ENCODE data around the gene ATXN1.

ATXN1 gene

DNA sequence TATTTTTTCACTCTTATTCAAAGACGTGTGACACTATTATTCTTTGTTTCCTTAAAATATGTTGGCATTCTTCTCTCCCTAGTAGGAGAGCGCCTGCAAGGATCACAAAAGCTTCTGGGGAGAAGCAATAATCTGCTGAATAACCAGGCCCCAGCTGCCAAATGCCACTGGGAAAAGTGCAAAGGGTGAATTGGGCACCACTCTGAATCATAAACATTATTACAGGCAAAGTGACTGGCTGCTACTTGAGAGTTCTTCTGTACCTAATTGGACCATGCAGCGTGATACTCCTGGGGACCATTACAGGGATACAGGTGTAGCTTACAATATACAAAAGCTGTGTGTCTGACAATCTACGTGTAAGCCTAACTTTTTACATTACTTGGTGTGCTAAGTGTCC is 152.8 kb downstream of the ATXN1 start:
- TF ChIP-seq LEF1 (IDR thresholded peaks at IDR 0.05; ENCODE audit: borderline replicate concordance) = no peak
- TF ChIP-seq SP1 (IDR thresholded peaks at IDR 0.05) = no peak
- no peak for TF ChIP-seq FOXA1 (IDR thresholded peaks at IDR 0.05)
- no peak for TF ChIP-seq ARNT (IDR thresholded peaks at IDR 0.05)
- TF ChIP-seq, protein P1, sequence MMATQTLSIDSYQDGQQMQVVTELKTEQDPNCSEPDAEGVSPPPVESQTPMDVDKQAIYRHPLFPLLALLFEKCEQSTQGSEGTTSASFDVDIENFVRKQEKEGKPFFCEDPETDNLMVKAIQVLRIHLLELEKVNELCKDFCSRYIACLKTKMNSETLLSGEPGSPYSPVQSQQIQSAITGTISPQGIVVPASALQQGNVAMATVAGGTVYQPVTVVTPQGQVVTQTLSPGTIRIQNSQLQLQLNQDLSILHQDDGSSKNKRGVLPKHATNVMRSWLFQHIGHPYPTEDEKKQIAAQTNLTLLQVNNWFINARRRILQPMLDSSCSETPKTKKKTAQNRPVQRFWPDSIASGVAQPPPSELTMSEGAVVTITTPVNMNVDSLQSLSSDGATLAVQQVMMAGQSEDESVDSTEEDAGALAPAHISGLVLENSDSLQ (IDR thresholded peaks at IDR 0.05) = no peak
- TF ChIP-seq FOXK2 (IDR thresholded peaks at IDR 0.05) = no peak
- DNase-seq (ENCODE audit: extremely low spot score) = no peak
- ChIA-PET POLR2A (no interaction called here), CTCF (no interaction called here)

DNA sequence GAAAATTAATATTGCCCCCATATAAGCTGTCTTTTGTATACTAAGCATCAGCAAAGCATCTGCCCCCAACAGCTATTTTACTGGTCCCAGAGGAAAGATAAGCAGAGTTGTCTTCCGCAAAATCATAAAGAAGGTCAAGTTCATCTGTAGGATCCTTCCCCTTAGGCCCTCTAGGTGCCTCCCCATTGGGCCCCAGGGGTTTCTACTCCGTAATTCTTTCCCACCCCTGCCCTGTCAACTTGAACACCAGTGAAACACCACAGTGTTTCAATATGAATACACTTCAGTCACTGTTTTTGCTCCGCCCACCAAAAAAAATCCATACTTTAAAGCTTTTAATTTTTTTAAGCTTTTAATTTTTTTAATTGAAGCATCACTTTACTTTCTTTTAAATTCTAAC is 159.2 kb downstream of the ATXN1 start:
- ChIA-PET POLR2A (no interaction called here), CTCF (no interaction called here)
- no peak for TF ChIP-seq ARNT (IDR thresholded peaks at IDR 0.05)
- TF ChIP-seq, protein P1 (IDR thresholded peaks at IDR 0.05) = no peak
- TF ChIP-seq FOXM1 (IDR thresholded peaks at IDR 0.05; ENCODE audit: borderline replicate concordance) = no peak
- no peak for TF ChIP-seq LEF1 (IDR thresholded peaks at IDR 0.05; ENCODE audit: borderline replicate concordance)
- no peak for TF ChIP-seq ELF4 (IDR thresholded peaks at IDR 0.05)
- no peak for TF ChIP-seq ZNF384 (IDR thresholded peaks at IDR 0.05)
- no peak for TF ChIP-seq FOXA1 (IDR thresholded peaks at IDR 0.05)
- TF ChIP-seq HDGF (IDR thresholded peaks at IDR 0.05; ENCODE audit: borderline replicate concordance) = no peak
- TF ChIP-seq BHLHE40 (IDR thresholded peaks at IDR 0.05; ENCODE audit: borderline replicate concordance) = no peak
- TF ChIP-seq CTBP1 (IDR thresholded peaks at IDR 0.05; ENCODE audit: borderline replicate concordance) = no peak
- no peak for TF ChIP-seq SUZ12 (IDR thresholded peaks at IDR 0.05)
- no peak for TF ChIP-seq FOXK2 (IDR thresholded peaks at IDR 0.05)
- no peak for TF ChIP-seq SP1 (IDR thresholded peaks at IDR 0.05)
- no peak for TF ChIP-seq TARDBP (IDR thresholded peaks at IDR 0.05)
- TF ChIP-seq NFRKB (IDR thresholded peaks at IDR 0.05) = no peak
- TF ChIP-seq L3MBTL2 (conservative IDR thresholded peaks at IDR 0.05) = no peak
- no peak for DNase-seq (ENCODE audit: extremely low spot score)

DNA sequence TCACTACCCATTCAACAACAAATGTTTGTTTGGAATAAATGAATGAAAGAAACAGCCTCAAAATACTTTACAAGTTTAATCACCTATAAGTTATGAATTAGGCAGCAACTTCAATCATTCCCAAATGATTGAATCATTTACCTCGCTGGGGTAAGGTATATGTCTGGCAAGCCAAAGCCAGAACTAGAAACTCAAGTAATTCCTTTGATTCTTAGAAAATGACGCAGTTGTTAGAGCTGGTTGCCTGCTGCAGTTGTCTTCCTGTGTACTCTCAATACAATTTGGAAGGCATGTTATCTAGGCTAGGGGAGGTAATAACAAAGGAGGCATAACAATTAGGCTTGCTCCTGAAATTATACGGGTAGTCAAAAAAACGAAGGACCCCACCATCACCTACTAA is 160.6 kb downstream of the ATXN1 start:
- ChIA-PET CTCF (interaction anchor here (0.6 kb wide), 1 partner anchor 105 kb away, joined by 3 read pairs; no protein-coding TSS in a partner anchor), POLR2A (no interaction called here)
- TF ChIP-seq ZNF384 (IDR thresholded peaks at IDR 0.05) (no peak), BHLHE40 (IDR thresholded peaks at IDR 0.05; ENCODE audit: borderline replicate concordance) (no peak), TARDBP (IDR thresholded peaks at IDR 0.05) (no peak), ELF4 (IDR thresholded peaks at IDR 0.05) (no peak), SUZ12 (IDR thresholded peaks at IDR 0.05) (no peak), FOXM1 (IDR thresholded peaks at IDR 0.05; ENCODE audit: borderline replicate concordance) (no peak), FOXK2 (IDR thresholded peaks at IDR 0.05) (no peak), HDGF (IDR thresholded peaks at IDR 0.05; ENCODE audit: borderline replicate concordance) (no peak), L3MBTL2 (conservative IDR thresholded peaks at IDR 0.05) (no peak)
- TF ChIP-seq, protein P1 (IDR thresholded peaks at IDR 0.05) = no peak
- no peak for DNase-seq (ENCODE audit: extremely low spot score)

DNA sequence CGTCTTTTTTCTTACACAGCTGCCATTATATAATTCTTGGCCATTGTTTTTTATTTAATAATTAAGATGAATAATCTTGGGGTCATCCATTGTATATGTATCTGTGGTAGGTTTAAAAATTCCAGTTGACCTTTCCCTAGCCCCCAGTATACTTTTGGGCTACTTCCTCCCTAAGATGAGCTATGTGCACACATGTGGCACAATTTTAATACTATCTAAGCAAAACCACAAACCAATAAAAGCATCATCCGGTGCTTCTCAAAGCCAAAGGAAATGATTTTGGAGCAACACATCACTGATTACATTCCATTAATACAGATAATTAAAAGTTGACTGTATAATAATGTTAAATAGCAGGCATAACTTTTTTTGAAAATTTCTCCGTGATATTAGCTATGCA is 161.2 kb downstream of the ATXN1 start:
- DNase-seq (ENCODE audit: extremely low spot score) = no peak
- TF ChIP-seq ZNF384 (IDR thresholded peaks at IDR 0.05) (no peak), HDGF (IDR thresholded peaks at IDR 0.05; ENCODE audit: borderline replicate concordance) (no peak), FOXA1 (IDR thresholded peaks at IDR 0.05) (no peak), CTBP1 (IDR thresholded peaks at IDR 0.05; ENCODE audit: borderline replicate concordance) (no peak), SP1 (IDR thresholded peaks at IDR 0.05) (no peak), ARNT (IDR thresholded peaks at IDR 0.05) (no peak), FOXK2 (IDR thresholded peaks at IDR 0.05) (no peak), LEF1 (IDR thresholded peaks at IDR 0.05; ENCODE audit: borderline replicate concordance) (no peak), L3MBTL2 (conservative IDR thresholded peaks at IDR 0.05) (no peak), SUZ12 (IDR thresholded peaks at IDR 0.05) (no peak), TARDBP (IDR thresholded peaks at IDR 0.05) (no peak), NFRKB (IDR thresholded peaks at IDR 0.05) (no peak), ELF4 (IDR thresholded peaks at IDR 0.05) (no peak), BHLHE40 (IDR thresholded peaks at IDR 0.05; ENCODE audit: borderline replicate concordance) (no peak), FOXM1 (IDR thresholded peaks at IDR 0.05; ENCODE audit: borderline replicate concordance) (no peak)
- TF ChIP-seq, protein P1 (IDR thresholded peaks at IDR 0.05) = no peak
- CTCF ChIA-PET = interaction anchor here (1.0 kb wide), 1 partner anchor 54 kb away, joined by 4 read pairs; no protein-coding TSS in a partner anchor
- POLR2A ChIA-PET = no interaction called here

DNA sequence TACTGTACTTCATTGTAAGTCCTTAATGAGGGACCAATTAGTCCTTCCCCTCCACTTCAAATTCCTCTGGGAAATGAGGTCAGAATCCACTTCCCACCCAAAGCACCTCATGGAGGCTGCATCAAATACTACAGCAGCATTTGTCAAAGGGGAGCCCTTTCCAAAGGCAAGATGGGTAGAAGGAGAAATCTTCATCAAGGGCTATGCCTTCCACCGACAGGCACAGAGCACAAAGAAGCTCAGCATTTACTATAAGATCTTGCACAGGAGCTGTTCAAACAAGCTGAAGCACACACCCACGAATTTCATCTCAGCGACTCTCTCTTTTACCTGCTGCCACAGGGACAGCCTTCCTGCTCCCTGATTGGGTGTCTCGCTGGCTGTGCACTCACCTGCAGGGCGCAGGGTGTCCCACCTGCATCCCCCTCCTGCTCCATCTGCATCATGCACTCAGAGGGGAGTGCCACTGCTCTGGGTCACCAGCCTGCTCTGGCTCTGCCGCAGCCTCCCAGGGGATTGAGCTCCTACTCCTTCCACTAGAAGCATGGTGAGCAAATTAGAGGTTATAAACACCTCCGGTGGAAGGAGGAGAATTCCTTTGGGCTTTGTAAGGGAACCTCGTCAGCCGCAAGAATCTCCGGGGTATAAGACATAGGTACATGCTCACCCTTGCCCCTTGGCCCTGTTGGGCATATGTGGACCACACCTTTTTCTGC is 164.5 kb downstream of the ATXN1 start:
- ChIA-PET CTCF (no interaction called here), POLR2A (no interaction called here)
- no peak for TF ChIP-seq FOXK2 (IDR thresholded peaks at IDR 0.05)
- TF ChIP-seq, protein P1 (IDR thresholded peaks at IDR 0.05) = no peak
- no peak for TF ChIP-seq CTBP1 (IDR thresholded peaks at IDR 0.05; ENCODE audit: borderline replicate concordance)
- no peak for TF ChIP-seq ZNF384 (IDR thresholded peaks at IDR 0.05)
- TF ChIP-seq SUZ12 (IDR thresholded peaks at IDR 0.05) = no peak
- no peak for TF ChIP-seq L3MBTL2 (conservative IDR thresholded peaks at IDR 0.05)
- TF ChIP-seq ARNT (IDR thresholded peaks at IDR 0.05) = no peak
- TF ChIP-seq ELF4 (IDR thresholded peaks at IDR 0.05) = no peak
- no peak for TF ChIP-seq LEF1 (IDR thresholded peaks at IDR 0.05; ENCODE audit: borderline replicate concordance)
- TF ChIP-seq FOXA1 (IDR thresholded peaks at IDR 0.05) = no peak
- no peak for TF ChIP-seq HDGF (IDR thresholded peaks at IDR 0.05; ENCODE audit: borderline replicate concordance)
- no peak for TF ChIP-seq NFRKB (IDR thresholded peaks at IDR 0.05)
- TF ChIP-seq FOXM1 (IDR thresholded peaks at IDR 0.05; ENCODE audit: borderline replicate concordance) = no peak
- TF ChIP-seq BHLHE40 (IDR thresholded peaks at IDR 0.05; ENCODE audit: borderline replicate concordance) = no peak
- no peak for DNase-seq (ENCODE audit: extremely low spot score)

All from HEK293T (cell line).